Mucosa of descending colon (tissue), 3 donors: ENCODE results near the gene COL19A1. TPM values are rescaled to one million over a fixed set of nuclear protein-coding genes. Genes with fewer than 3 reads are reported as not detected.

Experiments
- ATAC-seq: fragments of 200-7000 bp; cut with Tn5 transposase; one replicate; pipeline ENCODE4 v1.9.1; 2020; ENCODE audit warnings: mild to moderate bottlenecking, moderate library complexity
- DNase-seq, 3 donors: peaks; one replicate each; pipeline ENCODE4 v3.0.0-alpha.2; 2020
- H3K36me3 ChIP-seq: fragments of 200-600 bp; one replicate; pipeline ENCODE4 v1.8.0; 2021; ENCODE audit warnings: low read depth, mild to moderate bottlenecking
- H3K4me1 ChIP-seq: fragments of 200-600 bp; one replicate; pipeline ENCODE4 v1.8.0; 2021; ENCODE audit warnings: low read depth, mild to moderate bottlenecking
- H3K4me3 ChIP-seq: fragments of 200-600 bp; one replicate; pipeline ENCODE4 v1.8.0; 2021; ENCODE audit warnings: mild to moderate bottlenecking
- H3K9me3 ChIP-seq: fragments of 200-600 bp; one replicate; pipeline ENCODE4 v1.8.0; 2021; ENCODE audit warnings: mild to moderate bottlenecking
- intact Hi-C, 2 donors: fragments of 100-400 bp; cut with DNase I in 1 of 2; cut with micrococcal nuclease in 1 of 2; formaldehyde crosslinking; loops; one replicate each; pipeline versions ENCODE4 v1.11.0 to v1.11.1; 2022; cut with DNase I, micrococcal nuclease
- total RNA-seq, 3 donors: library from RNA; stranded (reverse); fragmentation: NEBNext Ultra II Directional in 2 of 3; extraction: Animal tissue kit (Norgen Biotek cat#: 25700) in 2 of 3; gene quantifications; one replicate each; pipeline versions ENCODE4 v1.2.1 to v1.2.4, GENCODE V29; 2021 to 2023
- TF ChIP-seq, protein P1 (sequence below): fragments of 200-600 bp; IDR thresholded peaks from one replicate; pipeline ENCODE4 v1.8.0; 2022; ENCODE audit warnings: antibody characterized with exemption, mild to moderate bottlenecking
- donor health status: DM: no; HTN: no; CAD: no; lungs with moderate emphysema.
- donor health status: DM: no; HTN: no; CAD: no.
- donor health status: DM: no; HTN: yes; CAD: no.

The COL19A1 gene
- total RNA-seq, 3 donors from 2014 or later: 0.19 to 0.49 (median 0.24) TPM

DNA sequence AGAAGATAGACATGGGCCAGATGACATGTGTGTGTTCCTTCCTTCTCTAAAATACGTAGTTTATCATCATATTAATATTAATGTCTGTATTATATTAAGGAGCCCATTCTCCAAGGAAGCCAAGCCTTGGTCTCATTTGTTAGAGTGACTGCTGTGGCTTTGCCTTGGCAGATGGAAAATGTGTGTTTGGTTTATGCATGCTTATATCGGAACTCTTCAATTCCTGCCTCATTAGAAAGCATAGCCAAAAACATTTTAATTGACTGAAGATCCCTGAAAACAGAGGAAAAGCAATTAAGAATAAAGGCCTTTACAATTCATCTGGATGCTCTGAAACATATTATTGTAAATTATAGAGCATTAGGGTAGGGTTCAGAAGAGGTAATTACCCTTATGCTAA lies 330.2 kb downstream of the COL19A1 start:
- no peaks in the 10 kb centered on the region for H3K9me3 ChIP-seq
- TF ChIP-seq, protein P1, sequence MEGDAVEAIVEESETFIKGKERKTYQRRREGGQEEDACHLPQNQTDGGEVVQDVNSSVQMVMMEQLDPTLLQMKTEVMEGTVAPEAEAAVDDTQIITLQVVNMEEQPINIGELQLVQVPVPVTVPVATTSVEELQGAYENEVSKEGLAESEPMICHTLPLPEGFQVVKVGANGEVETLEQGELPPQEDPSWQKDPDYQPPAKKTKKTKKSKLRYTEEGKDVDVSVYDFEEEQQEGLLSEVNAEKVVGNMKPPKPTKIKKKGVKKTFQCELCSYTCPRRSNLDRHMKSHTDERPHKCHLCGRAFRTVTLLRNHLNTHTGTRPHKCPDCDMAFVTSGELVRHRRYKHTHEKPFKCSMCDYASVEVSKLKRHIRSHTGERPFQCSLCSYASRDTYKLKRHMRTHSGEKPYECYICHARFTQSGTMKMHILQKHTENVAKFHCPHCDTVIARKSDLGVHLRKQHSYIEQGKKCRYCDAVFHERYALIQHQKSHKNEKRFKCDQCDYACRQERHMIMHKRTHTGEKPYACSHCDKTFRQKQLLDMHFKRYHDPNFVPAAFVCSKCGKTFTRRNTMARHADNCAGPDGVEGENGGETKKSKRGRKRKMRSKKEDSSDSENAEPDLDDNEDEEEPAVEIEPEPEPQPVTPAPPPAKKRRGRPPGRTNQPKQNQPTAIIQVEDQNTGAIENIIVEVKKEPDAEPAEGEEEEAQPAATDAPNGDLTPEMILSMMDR: no peak
- no peaks in the 10 kb centered on the region for H3K4me1 ChIP-seq
- H3K4me3 ChIP-seq: no peak overlapping the region
- no peak for ATAC-seq
- intact Hi-C loops: no loop called here
- H3K36me3 ChIP-seq: no peaks in the 10 kb centered on the region
- no peak for DNase-seq

DNA sequence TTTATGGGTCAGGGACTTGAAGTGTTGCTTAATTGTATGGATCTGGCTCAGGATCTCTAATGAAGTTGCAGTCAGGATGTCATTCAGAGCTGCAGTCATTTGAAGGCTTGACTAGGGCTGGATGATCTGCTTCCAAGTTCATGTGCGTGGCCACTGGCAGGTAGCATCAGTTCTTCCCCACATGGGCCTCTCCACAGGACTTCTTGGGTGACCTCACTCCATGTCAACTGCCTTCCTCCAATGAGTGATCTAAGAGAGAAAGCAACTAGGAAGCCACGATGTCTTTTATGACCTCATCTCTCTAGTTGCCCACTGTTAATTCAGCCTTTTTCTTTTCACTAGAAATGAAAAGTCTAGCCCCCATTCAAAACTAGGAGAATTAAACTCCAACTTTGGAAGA lies 332.4 kb downstream of the COL19A1 start:
- DNase-seq: no peak
- Histone ChIP-seq H3K9me3 (no peaks in the 10 kb centered on the region), H3K4me1 (no peaks in the 10 kb centered on the region), H3K4me3 (no peak overlapping the region), H3K36me3 (no peaks in the 10 kb centered on the region)
- TF ChIP-seq, protein P1: no peak
- intact Hi-C loops: no loop called here
- no peak for ATAC-seq

DNA sequence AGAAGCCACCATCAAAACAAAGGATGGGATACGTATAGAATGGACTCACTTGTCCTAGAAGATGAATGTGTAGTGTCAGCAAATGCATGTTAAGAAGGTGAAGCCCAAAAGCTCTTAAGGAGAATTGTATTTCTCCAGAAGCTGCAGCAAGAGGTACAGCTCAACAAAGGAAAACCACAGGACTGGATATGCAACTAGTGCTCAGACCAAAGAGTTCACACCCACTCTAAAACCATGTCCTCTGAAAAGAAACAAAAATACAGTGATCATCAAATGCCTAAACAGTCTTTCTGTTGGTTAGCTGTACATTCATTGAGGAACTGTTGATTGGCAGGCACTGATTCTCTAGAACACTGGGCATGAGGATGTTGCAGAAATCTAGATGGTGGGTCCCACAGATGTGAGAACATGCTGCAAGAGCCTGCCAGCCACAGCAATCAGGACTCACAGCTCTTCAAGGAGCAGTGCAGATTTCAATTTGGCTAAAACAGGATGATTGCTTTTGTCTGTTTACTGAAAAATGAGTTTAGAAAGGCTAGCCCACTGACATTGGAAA lies 342.0 kb downstream of the COL19A1 start:
- ATAC-seq (no peak), DNase-seq (no peak)
- Histone ChIP-seq H3K36me3 (no peaks in the 10 kb centered on the region), H3K4me3 (no peak overlapping the region), H3K9me3 (no peaks in the 10 kb centered on the region), H3K4me1 (no peaks in the 10 kb centered on the region)
- intact Hi-C loops: no loop called here
- TF ChIP-seq, protein P1: no peak

DNA sequence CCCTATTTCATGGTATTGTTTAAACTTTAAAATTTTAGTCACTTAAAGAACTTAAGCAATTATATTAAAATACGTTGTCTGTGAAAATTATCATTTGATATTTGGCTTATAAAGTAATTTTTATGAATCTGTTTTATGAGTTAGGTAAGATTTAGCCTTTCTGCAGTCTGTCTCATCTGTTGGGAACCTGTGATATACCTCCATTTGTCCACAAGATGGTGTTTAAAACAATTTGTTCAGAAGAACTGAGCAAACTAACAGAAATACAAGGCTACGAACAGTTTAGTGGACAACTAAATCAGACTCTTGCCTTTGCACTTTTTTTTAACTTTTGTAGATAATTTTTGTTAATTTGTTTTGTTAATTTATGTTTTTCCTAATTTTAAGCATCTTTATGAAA lies 344.1 kb downstream of the COL19A1 start:
- TF ChIP-seq, protein P1: no peak
- ATAC-seq: no peak
- Histone ChIP-seq H3K36me3 (no peaks in the 10 kb centered on the region), H3K4me3 (no peak overlapping the region), H3K9me3 (no peaks in the 10 kb centered on the region), H3K4me1 (no peaks in the 10 kb centered on the region)
- intact Hi-C loops: no loop called here
- DNase-seq: no peak

DNA sequence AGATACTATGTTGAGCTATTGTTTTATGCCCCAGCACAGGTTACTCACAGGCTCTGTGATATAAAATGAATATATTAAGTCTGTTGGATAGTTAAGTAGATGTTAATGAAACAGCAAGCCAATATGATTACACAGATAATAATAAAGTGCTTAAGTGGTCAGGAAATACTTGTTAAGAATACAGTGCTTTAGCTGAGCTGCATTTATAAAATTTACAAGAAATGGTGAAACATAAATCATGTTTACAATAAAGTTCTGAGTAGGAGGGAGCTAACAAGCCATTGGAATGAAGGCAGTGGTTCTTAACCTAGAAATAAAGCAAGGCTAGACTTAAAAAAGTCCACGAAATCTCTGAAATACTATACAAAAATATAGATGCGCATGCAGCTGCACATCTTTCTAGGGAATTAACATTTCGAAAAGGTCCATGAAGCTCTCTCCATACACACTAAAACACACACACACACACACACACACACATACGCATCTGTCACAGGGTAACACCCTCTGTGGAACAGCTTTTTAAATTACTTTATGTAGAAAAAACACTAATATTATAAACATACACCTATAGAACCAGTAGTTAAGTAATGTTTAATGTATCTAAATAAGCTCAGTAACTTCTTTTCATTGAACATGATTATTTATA lies 349.2 kb downstream of the COL19A1 start:
- H3K4me3 ChIP-seq: no peak overlapping the region
- TF ChIP-seq, protein P1: no peak
- H3K4me1 ChIP-seq: peaks cover 2% of the 10 kb centered on the region
- H3K9me3 ChIP-seq: no peaks in the 10 kb centered on the region
- no peak for ATAC-seq
- no peaks in the 10 kb centered on the region for H3K36me3 ChIP-seq
- DNase-seq: no peak
- intact Hi-C loops: no loop called here
